ENCODE results near the gene RUBCNL.

RUBCNL gene

DNA sequence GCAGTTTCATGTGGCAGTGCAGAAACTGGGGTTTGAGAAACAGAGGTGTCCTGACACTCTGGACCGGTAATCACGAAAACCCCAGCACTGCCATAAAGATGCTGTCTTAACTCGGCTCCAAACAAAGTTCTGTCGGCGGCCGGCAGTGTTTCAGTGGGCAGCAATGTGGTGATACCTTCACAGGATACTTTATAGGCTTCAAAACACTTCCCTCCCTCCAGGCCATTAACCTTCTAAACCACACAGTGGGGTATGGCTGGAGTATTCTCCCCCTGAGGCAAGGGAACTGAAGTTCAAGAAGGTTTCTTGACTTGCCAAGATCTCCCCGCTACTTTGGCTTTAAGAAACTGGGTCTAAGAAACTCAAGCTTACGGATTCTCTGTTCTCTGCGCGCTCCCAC is 1.1 kb downstream of the RUBCNL start:
- no peak overlapping the region for H3K4me3 ChIP-seq (ENCODE audit: low read length)
- TF ChIP-seq, protein P1, sequence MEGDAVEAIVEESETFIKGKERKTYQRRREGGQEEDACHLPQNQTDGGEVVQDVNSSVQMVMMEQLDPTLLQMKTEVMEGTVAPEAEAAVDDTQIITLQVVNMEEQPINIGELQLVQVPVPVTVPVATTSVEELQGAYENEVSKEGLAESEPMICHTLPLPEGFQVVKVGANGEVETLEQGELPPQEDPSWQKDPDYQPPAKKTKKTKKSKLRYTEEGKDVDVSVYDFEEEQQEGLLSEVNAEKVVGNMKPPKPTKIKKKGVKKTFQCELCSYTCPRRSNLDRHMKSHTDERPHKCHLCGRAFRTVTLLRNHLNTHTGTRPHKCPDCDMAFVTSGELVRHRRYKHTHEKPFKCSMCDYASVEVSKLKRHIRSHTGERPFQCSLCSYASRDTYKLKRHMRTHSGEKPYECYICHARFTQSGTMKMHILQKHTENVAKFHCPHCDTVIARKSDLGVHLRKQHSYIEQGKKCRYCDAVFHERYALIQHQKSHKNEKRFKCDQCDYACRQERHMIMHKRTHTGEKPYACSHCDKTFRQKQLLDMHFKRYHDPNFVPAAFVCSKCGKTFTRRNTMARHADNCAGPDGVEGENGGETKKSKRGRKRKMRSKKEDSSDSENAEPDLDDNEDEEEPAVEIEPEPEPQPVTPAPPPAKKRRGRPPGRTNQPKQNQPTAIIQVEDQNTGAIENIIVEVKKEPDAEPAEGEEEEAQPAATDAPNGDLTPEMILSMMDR (conservative IDR thresholded peaks at IDR 0.05; ENCODE audit: low read depth, low read length), result no peak
- no peak for DNase-seq (ENCODE audit: low read depth)

DNA sequence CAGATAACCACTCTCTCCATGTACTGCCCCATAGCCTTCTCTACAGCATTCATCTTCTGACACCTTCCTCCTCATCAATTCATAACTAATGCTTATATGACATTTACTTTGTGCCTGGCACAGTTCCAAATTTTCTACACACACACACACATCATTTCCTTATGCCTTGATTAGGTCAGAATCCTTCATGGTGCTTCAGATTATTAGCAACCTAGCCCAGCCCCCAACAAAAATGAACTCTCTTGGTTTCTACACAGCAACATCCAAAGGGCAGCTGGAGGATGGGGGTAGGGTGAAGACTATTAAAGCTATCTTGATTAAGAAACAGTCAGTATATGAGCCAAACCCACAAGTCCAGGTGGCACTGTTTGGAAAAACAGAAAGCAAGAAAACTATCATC is 3.7 kb downstream of the RUBCNL start:
- DNase-seq (ENCODE audit: low read depth), result no peak
- no peak overlapping the region for H3K4me3 ChIP-seq (ENCODE audit: low read length)
- TF ChIP-seq, protein P1 (conservative IDR thresholded peaks at IDR 0.05; ENCODE audit: low read depth, low read length), result no peak

DNA sequence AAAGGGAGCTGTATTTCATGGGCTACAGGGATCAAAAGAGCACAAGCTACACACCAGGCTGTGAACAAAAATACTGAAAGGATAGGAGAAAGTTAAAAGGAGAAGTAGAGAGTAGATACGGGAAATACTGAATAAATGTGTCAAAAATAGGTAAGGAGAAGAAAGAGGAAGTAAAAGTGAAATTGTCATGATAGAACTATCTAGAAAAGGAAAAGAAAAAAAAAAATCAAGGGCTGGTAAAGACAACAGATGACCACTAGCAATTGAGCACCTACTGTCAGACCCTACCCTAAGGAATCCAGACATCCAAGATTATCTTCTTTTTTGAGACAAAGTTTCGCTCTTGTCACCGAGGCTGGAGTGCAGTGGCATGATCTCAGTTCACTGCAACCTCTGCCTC is 4.8 kb downstream of the RUBCNL start:
- H3K4me3 ChIP-seq (ENCODE audit: low read length), result no peak overlapping the region
- no peak for DNase-seq (ENCODE audit: low read depth)
- TF ChIP-seq, protein P1 (conservative IDR thresholded peaks at IDR 0.05; ENCODE audit: low read depth, low read length), result no peak

DNA sequence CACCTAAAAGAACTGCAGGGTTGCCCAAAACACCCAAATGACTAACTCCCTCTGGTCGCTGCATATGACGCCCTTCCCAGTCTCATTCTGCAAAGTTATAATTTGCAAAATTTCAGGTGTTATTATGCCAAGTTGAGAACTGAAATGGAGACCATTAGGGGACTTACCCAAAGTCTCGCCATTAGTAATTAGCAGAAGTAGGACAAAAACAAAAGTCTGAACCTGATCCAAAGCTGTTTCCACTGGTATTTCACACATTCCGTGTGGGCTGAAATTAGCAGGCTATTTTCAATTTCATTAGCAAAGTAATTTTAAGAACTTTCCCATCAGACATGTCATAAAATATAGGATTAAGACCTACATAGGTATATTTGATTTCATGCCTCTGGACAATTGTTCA is 6.8 kb downstream of the RUBCNL start:
- no peak overlapping the region for H3K4me3 ChIP-seq (ENCODE audit: low read length)
- TF ChIP-seq, protein P1 (conservative IDR thresholded peaks at IDR 0.05; ENCODE audit: low read depth, low read length), result no peak
- no peak for DNase-seq (ENCODE audit: low read depth)

DNA sequence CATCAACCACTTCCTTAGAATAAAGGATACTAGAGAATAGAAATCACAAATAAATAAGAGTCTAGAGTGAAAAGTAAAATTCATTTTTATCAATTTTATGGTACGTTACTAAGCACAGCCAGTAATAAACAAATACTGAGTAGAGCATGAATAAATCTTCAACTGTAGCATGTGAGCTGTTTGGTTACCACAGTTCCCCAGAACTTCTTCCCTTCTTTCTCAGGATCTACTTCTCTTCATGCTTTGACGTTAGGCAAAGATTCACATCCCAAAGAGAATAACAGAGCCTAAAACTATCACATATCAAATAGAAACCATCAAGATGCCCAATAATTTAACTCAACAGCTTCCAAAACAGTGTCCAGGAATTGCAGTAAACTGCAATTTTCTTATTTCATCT is 7.4 kb downstream of the RUBCNL start:
- DNase-seq (ENCODE audit: low read depth), result no peak
- no peak overlapping the region for H3K4me3 ChIP-seq (ENCODE audit: low read length)
- TF ChIP-seq, protein P1 (conservative IDR thresholded peaks at IDR 0.05; ENCODE audit: low read depth, low read length), result no peak

DNA sequence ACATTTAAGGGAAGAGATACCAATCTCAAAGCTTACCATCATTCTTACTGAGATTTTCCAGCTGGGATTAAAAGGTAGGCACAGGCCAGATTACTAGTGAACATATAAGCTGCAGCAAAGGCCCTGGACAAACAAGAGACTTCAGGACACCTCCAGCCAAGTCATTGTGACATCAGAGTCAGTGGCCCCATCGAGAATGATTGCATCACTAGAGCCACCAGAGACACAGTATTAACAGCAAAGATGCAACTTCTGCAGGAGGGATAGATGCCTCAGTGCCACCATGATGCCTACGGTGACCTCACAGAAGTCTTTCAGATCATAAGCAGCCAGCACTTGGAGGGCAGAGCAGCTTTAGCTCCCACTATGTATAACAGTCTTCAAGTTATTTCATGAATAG is 8.6 kb downstream of the RUBCNL start:
- no peak for DNase-seq (ENCODE audit: low read depth)
- TF ChIP-seq, protein P1 (conservative IDR thresholded peaks at IDR 0.05; ENCODE audit: low read depth, low read length), result no peak
- H3K4me3 ChIP-seq (ENCODE audit: low read length), result no peak overlapping the region

DNA sequence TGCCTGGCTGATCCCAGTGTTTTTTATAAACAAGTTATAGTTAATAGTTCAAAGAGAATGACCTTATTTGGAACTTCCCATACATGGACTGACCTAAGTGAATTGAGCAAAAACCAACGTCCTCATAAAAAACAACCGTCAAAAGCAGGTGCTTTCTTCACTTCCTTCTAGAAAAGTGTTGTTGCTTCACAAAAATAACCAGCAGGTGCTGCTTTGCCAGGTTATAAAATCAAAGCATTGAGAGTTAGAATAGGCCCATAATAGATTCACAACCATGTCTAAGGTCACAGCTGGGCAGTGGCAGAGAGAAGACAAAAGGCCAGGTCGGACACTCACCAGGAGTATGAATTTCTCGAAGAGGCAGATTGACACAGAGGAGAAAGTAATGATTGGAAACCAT is 9.5 kb downstream of the RUBCNL start:
- DNase-seq (ENCODE audit: low read depth), result no peak
- H3K4me3 ChIP-seq (ENCODE audit: low read length), result no peak overlapping the region
- TF ChIP-seq, protein P1 (conservative IDR thresholded peaks at IDR 0.05; ENCODE audit: low read depth, low read length), result no peak

All from retinal pigment epithelial cell (primary cell).